Measurements from ENCODE around the gene CACNA2D4.
A peak's percentile ranks its signal among the peaks of the same experiment; 100 is the strongest.

CACNA2D4 gene

DNA sequence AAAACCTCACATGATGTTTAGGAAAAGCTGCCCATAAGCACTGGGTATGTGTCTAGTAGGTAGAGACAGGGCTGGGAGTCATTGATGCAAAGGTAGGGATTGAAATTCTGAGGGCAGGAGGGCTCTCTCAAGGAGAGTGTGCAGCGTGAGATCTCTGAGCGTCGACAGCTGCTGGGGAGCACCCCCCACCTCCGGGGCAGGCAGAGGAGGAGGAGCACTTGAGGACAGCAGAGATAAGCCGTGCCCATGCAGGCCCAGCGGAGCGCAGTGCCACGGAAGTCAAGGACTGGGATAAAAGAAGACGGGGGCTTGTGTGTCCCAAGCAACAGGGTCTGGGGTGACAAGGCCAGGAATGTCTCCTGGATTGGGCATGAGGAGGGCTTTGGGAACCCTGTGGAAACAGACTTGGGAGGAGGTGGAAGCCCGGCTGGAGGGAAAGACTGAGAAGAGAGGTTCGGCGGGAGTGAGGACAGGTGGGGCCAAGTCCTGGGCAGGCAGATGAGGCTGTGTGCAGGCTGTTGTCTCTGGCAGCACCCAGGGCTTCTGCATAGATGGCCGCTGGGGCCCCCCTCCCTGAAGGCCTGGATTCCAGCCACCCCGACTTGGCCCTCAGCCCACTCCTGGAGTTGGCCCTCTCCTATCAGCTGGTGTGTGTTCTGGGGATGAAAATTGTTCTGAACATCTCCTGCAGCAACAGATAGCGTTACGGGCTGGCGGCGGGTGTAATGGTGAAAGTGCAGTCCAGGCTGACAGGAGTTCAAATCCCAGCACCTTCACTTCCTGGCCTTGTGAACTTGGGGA is 1.9 kb downstream of the CACNA2D4 start:
- Histone ChIP-seq H3K27ac (replicated peaks) (peak overlapping the region; percentile 81), H3K4me3 (replicated peaks; ENCODE audit: insufficient read depth, low read length) (no peak overlapping the region), H3K27me3 (ENCODE audit: insufficient read depth, poor library complexity, severe bottlenecking) (no peaks in the 10 kb centered on the region)
- DNase-seq (ENCODE audit: low read depth in 1 of 2, low spot score in 1 of 2): no peak
- TF ChIP-seq POLR2AphosphoS5 (IDR thresholded peaks at IDR 0.05; ENCODE audit: low read depth) (no peak), GABPA (IDR thresholded peaks at IDR 0.05; ENCODE audit: low read depth) (no peak), SPI1 (IDR thresholded peaks at IDR 0.05; ENCODE audit: borderline replicate concordance, low read depth) (no peak)
- TF ChIP-seq, protein P1, sequence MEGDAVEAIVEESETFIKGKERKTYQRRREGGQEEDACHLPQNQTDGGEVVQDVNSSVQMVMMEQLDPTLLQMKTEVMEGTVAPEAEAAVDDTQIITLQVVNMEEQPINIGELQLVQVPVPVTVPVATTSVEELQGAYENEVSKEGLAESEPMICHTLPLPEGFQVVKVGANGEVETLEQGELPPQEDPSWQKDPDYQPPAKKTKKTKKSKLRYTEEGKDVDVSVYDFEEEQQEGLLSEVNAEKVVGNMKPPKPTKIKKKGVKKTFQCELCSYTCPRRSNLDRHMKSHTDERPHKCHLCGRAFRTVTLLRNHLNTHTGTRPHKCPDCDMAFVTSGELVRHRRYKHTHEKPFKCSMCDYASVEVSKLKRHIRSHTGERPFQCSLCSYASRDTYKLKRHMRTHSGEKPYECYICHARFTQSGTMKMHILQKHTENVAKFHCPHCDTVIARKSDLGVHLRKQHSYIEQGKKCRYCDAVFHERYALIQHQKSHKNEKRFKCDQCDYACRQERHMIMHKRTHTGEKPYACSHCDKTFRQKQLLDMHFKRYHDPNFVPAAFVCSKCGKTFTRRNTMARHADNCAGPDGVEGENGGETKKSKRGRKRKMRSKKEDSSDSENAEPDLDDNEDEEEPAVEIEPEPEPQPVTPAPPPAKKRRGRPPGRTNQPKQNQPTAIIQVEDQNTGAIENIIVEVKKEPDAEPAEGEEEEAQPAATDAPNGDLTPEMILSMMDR (IDR thresholded peaks at IDR 0.05; ENCODE audit: insufficient read depth, low read length): no peak
- TF ChIP-seq, protein P2, sequence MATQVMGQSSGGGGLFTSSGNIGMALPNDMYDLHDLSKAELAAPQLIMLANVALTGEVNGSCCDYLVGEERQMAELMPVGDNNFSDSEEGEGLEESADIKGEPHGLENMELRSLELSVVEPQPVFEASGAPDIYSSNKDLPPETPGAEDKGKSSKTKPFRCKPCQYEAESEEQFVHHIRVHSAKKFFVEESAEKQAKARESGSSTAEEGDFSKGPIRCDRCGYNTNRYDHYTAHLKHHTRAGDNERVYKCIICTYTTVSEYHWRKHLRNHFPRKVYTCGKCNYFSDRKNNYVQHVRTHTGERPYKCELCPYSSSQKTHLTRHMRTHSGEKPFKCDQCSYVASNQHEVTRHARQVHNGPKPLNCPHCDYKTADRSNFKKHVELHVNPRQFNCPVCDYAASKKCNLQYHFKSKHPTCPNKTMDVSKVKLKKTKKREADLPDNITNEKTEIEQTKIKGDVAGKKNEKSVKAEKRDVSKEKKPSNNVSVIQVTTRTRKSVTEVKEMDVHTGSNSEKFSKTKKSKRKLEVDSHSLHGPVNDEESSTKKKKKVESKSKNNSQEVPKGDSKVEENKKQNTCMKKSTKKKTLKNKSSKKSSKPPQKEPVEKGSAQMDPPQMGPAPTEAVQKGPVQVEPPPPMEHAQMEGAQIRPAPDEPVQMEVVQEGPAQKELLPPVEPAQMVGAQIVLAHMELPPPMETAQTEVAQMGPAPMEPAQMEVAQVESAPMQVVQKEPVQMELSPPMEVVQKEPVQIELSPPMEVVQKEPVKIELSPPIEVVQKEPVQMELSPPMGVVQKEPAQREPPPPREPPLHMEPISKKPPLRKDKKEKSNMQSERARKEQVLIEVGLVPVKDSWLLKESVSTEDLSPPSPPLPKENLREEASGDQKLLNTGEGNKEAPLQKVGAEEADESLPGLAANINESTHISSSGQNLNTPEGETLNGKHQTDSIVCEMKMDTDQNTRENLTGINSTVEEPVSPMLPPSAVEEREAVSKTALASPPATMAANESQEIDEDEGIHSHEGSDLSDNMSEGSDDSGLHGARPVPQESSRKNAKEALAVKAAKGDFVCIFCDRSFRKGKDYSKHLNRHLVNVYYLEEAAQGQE (IDR thresholded peaks at IDR 0.05; ENCODE audit: insufficient replicate concordance, low read depth): no peak

DNA sequence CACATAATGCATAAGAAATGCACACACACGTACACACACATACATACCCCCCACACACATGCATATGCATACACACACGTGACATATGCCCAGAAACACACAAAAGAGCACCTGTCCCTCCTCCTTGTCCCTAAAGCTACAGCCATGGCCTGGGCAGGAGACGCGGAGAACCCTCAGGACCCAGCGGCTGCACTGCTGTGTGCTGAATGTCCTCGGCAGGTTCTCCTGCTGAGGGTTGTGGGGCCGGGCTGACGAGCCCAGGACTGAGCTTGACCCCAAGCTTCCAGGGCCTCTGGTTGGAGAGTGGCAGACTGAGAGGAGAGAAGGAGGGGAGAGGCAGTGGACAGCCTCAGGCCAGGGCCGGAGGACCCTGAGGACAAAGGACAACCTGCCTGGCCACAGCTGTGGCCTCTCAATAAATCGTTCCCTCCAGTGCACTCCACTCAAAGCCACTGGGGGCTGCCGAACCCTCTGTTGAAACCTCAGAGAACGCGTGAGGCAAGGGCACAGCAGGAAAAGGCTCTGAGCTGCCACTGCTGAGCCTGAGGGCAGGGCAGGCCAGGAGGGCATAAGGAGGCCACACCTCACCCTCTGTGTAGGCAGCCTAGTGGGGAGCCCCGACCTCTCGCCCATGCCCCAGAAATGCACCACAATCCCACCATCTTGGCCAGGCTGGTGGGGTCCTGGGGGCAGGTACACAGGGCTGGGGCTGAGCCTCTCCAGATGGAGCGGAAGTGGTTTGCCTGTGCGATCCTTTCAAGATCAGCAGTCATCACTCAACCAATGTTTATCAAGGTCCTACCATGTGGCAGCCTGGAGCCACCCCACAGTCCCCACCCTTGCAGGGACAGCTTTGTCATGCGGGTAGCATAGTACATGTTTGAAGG is 3.1 kb downstream of the CACNA2D4 start:
- Histone ChIP-seq H3K27ac (replicated peaks) (peak overlapping the region; percentile 81), H3K4me3 (replicated peaks; ENCODE audit: insufficient read depth, low read length) (no peak overlapping the region), H3K27me3 (ENCODE audit: insufficient read depth, poor library complexity, severe bottlenecking) (no peaks in the 10 kb centered on the region)
- DNase-seq (ENCODE audit: low read depth in 1 of 2, low spot score in 1 of 2): peak in 1 of 2 experiments; percentile 82
- TF ChIP-seq GABPA (IDR thresholded peaks at IDR 0.05; ENCODE audit: low read depth) (no peak), POLR2AphosphoS5 (IDR thresholded peaks at IDR 0.05; ENCODE audit: low read depth) (peak; percentile 75), SPI1 (IDR thresholded peaks at IDR 0.05; ENCODE audit: borderline replicate concordance, low read depth) (peak; percentile 80)
- TF ChIP-seq, protein P2 (IDR thresholded peaks at IDR 0.05; ENCODE audit: insufficient replicate concordance, low read depth): no peak
- TF ChIP-seq, protein P1 (IDR thresholded peaks at IDR 0.05; ENCODE audit: insufficient read depth, low read length): no peak

DNA sequence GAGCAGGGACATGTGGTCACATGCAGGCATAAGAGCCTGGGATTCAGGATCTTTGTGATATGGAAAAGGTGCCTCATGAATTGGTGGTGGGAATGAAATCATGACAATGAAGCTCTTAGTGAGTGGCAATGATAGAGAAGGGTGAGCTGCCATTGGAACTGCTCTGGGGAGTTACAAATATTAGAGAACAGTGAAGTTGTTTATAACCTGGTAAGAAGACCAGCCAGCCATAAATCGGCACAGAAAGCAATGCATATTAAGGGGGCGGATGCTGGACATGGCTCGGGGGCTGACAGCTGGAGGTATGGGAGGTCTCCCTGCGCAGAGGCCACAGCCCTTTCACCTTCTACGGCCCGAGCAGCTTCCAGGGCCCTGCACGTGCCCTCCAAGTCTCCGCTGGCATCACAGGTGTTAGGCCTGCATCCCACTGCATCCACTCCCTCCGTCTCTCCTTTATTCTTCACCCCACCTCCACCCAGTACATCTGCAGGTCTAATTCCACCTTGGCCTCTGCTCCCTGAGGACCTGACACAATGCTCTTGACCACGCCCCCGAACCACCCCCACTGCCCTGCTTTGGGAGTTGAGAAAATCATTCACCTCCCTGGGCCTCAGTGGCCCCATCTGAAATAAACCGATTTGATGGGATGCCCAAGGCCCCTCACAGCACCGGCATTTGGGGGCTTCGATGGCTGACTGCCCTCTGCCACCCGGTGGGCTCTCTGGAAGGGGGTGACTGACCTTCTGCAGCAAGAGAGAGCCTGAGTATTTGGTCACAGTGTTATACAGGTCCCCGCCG is 4.1 kb downstream of the CACNA2D4 start:
- Histone ChIP-seq H3K27me3 (ENCODE audit: insufficient read depth, poor library complexity, severe bottlenecking) (no peaks in the 10 kb centered on the region), H3K4me3 (replicated peaks; ENCODE audit: insufficient read depth, low read length) (no peak overlapping the region), H3K27ac (replicated peaks) (no peak overlapping the region; the same call in 1 of the 2 replicates)
- DNase-seq (ENCODE audit: low read depth in 1 of 2, low spot score in 1 of 2): no peak
- TF ChIP-seq, protein P1 (IDR thresholded peaks at IDR 0.05; ENCODE audit: insufficient read depth, low read length): no peak
- TF ChIP-seq GABPA (IDR thresholded peaks at IDR 0.05; ENCODE audit: low read depth) (no peak), SPI1 (IDR thresholded peaks at IDR 0.05; ENCODE audit: borderline replicate concordance, low read depth) (no peak), POLR2AphosphoS5 (IDR thresholded peaks at IDR 0.05; ENCODE audit: low read depth) (no peak)
- TF ChIP-seq, protein P2 (IDR thresholded peaks at IDR 0.05; ENCODE audit: insufficient replicate concordance, low read depth): no peak
